Stomach smooth muscle (tissue), 2 donors: ENCODE measurements around the gene ST8SIA5.
"Not testable (repeated sequence)": the region's sequence is repeated elsewhere in the genome, so short reads cannot be mapped to it uniquely, and the experiment has no call there.

Experiments
- H3K27ac ChIP-seq: one replicate; pipeline ENCODE4 v1.7.0; 2013; ENCODE audit warnings: mild to moderate bottlenecking, low read length, inconsistent platforms
- H3K27me3 ChIP-seq, 2 donors: one replicate each; pipeline ENCODE4 v1.7.0; 2013; ENCODE audit warnings: low read length in 2 of 2; ENCODE audit not compliant: insufficient read depth in 2 of 2, control insufficient read depth in 1 of 2
- H3K36me3 ChIP-seq, 2 donors: one replicate each; pipeline ENCODE4 v1.7.0; 2013; ENCODE audit warnings: low read length in 2 of 2; ENCODE audit not compliant: control insufficient read depth in 2 of 2, insufficient read depth in 2 of 2
- H3K4me1 ChIP-seq: one replicate; pipeline ENCODE4 v1.7.0; 2013; ENCODE audit warnings: low read length; ENCODE audit not compliant: control insufficient read depth, insufficient read depth
- H3K4me3 ChIP-seq, 2 donors: one replicate each; pipeline ENCODE4 v1.7.0; 2013; ENCODE audit warnings: low read length in 2 of 2
- H3K9ac ChIP-seq, 2 donors: one replicate each; pipeline ENCODE4 v1.7.0; 2013; ENCODE audit warnings: low read length in 2 of 2, mild to moderate bottlenecking in 1 of 2
- H3K9me3 ChIP-seq, 2 donors: one replicate each; pipeline ENCODE4 v1.7.0; 2013; ENCODE audit warnings: low read length in 2 of 2; ENCODE audit not compliant: control insufficient read depth in 2 of 2
- donor health status: healthy.
- donor health status: Pancreatic carcinoma.

ST8SIA5 gene

GRCh38 chr18:46756559-46757201, at the start of gene ST8SIA5:
TSS of gene ST8SIA5 (minus strand) at chr18:46757053. CDS start at chr18:46756508, 545 bp downstream.
- Histone ChIP-seq H3K36me3 (no peaks in the 10 kb centered on the region), H3K9me3 (no peaks in the 10 kb centered on the region), H3K9ac (no peak within 1 kb of the TSS), H3K27ac (no peak within 1 kb of the TSS), H3K4me1 (peaks cover 18% of the 10 kb centered on the region), H3K27me3 (peaks cover 24 to 37% of the 10 kb centered on the region in 2 donors), H3K4me3 (peak within 1 kb of the TSS in 1 of 2 donors; percentile 54)

GRCh38 chr18:46795945-46796344, 39.1 kb upstream of the ST8SIA5 start:
- H3K36me3 ChIP-seq, H3K27me3 ChIP-seq, H3K9ac ChIP-seq, H3K9me3 ChIP-seq, H3K4me3 ChIP-seq, H3K27ac ChIP-seq, H3K4me1 ChIP-seq: not testable (repeated sequence)

GRCh38 chr18:46794607-46795006, 37.8 kb upstream of the ST8SIA5 start:
- Histone ChIP-seq H3K4me1 (no peaks in the 10 kb centered on the region), H3K4me3 (no peak overlapping the region), H3K9ac (no peak overlapping the region), H3K9me3 (no peaks in the 10 kb centered on the region), H3K27me3 (no peaks in the 10 kb centered on the region), H3K27ac (no peak overlapping the region), H3K36me3 (no peaks in the 10 kb centered on the region)

GRCh38 chr18:46793565-46793964, 36.7 kb upstream of the ST8SIA5 start:
- no peak overlapping the region for H3K9ac ChIP-seq

GRCh38 chr18:46789088-46789487, 32.2 kb upstream of the ST8SIA5 start:
- Histone ChIP-seq H3K36me3 (no peaks in the 10 kb centered on the region), H3K4me1 (no peaks in the 10 kb centered on the region), H3K27ac (no peak overlapping the region), H3K9ac (no peak overlapping the region), H3K9me3 (no peaks in the 10 kb centered on the region), H3K4me3 (no peak overlapping the region), H3K27me3 (no peaks in the 10 kb centered on the region)

More at GRCh38 chr18:46793565-46793964, 36.7 kb upstream of the ST8SIA5 start:
- Histone ChIP-seq H3K27ac (no peak overlapping the region), H3K36me3 (no peaks in the 10 kb centered on the region), H3K4me1 (no peaks in the 10 kb centered on the region), H3K9me3 (no peaks in the 10 kb centered on the region), H3K4me3 (no peak overlapping the region), H3K27me3 (no peaks in the 10 kb centered on the region)

GRCh38 chr18:46787674-46788073, 30.8 kb upstream of the ST8SIA5 start:
- no peak overlapping the region for H3K27ac ChIP-seq
- H3K4me3 ChIP-seq = no peak overlapping the region
- no peak overlapping the region for H3K9ac ChIP-seq

GRCh38 chr18:46772357-46772756, 15.5 kb upstream of the ST8SIA5 start:
- H3K9me3 ChIP-seq = no peaks in the 10 kb centered on the region
- no peak overlapping the region for H3K4me3 ChIP-seq
- H3K27me3 ChIP-seq = no peaks in the 10 kb centered on the region
- H3K36me3 ChIP-seq = no peaks in the 10 kb centered on the region
- H3K27ac ChIP-seq = no peak overlapping the region
- no peak overlapping the region for H3K9ac ChIP-seq
- no peaks in the 10 kb centered on the region for H3K4me1 ChIP-seq

More at GRCh38 chr18:46787674-46788073, 30.8 kb upstream of the ST8SIA5 start:
- Histone ChIP-seq H3K4me1 (no peaks in the 10 kb centered on the region), H3K36me3 (no peaks in the 10 kb centered on the region), H3K27me3 (no peaks in the 10 kb centered on the region), H3K9me3 (no peaks in the 10 kb centered on the region)

- Histone ChIP-seq H3K27me3 (no peaks in the 10 kb centered on the region), H3K27ac (no peak overlapping the region), H3K9ac (no peak overlapping the region), H3K4me1 (no peaks in the 10 kb centered on the region), H3K9me3 (no peaks in the 10 kb centered on the region), H3K36me3 (no peaks in the 10 kb centered on the region), H3K4me3 (no peak overlapping the region)
These were observed 14.3 kb upstream of the ST8SIA5 start for GRCh38 chr18:46771141-46771540.

GRCh38 chr18:46770708-46771107, 13.9 kb upstream of the ST8SIA5 start:
- Histone ChIP-seq H3K27me3 (no peaks in the 10 kb centered on the region), H3K36me3 (no peaks in the 10 kb centered on the region), H3K27ac (no peak overlapping the region), H3K4me1 (no peaks in the 10 kb centered on the region), H3K9me3 (no peaks in the 10 kb centered on the region), H3K9ac (no peak overlapping the region), H3K4me3 (no peak overlapping the region)

- H3K9me3 ChIP-seq = no peaks in the 10 kb centered on the region
- no peak overlapping the region for H3K27ac ChIP-seq
- no peak overlapping the region for H3K4me3 ChIP-seq
- no peaks in the 10 kb centered on the region for H3K4me1 ChIP-seq
- no peaks in the 10 kb centered on the region for H3K36me3 ChIP-seq
- no peak overlapping the region for H3K9ac ChIP-seq
- H3K27me3 ChIP-seq = no peaks in the 10 kb centered on the region
These were observed 11.5 kb upstream of the ST8SIA5 start for GRCh38 chr18:46768166-46768921.

- no peaks in the 10 kb centered on the region for H3K4me1 ChIP-seq
These were observed 10.4 kb upstream of the ST8SIA5 start for GRCh38 chr18:46767217-46767616.

More at GRCh38 chr18:46767217-46767616, 10.4 kb upstream of the ST8SIA5 start:
- peaks cover under 1 to 3% of the 10 kb centered on the region in 2 donors for H3K27me3 ChIP-seq
- no peaks in the 10 kb centered on the region for H3K36me3 ChIP-seq
- no peak overlapping the region for H3K4me3 ChIP-seq
- H3K9ac ChIP-seq = no peak overlapping the region
- no peak overlapping the region for H3K27ac ChIP-seq
- H3K9me3 ChIP-seq = no peaks in the 10 kb centered on the region
